T-helper 22 cell (primary cell): ENCODE data around the gene GAD1.

Source experiments
- DNase-seq: peaks from one replicate; pipeline ENCODE4 v3.0.0-alpha.2; 2020; ENCODE audit warnings: low read depth

Gene GAD1

DNA sequence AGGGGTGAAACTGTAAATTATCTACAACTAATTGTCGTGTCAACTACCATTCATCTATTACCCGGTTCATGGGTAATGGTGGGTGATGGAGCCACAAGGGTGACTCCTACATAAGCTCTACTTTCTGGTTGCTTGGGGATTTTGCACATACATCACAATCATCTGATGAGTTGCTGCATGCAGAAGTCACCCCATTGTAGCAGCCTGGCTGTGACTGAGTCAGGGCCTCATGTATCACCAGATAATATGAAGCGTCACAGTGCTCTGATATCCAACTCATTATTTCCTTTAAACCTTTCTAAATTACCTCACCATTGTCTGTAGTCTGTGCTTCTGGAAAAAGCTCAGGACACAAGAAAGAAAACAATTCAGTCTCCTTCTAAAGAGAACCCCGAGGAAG, 79.9 kb downstream of the GAD1 start:
- DNase-seq = no peak

DNA sequence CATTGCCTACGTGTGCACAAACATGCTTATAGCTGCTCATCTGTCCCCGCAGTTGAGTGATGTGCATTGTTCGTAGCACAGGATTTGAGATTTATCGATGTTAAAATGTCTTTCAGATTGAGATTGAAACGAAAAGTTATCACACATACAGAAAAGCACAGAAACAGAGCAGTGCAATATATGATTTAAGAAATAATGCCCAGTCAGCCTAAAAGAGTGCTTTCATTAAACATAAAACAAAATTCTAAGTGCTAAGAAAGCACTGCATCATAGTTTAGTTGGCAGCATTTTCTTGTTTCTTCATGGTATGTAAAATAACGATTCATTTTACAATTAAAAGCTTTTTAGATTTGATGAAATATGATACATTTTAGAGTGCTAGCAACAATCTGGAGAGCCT, 80.4 kb downstream of the GAD1 start:
- no peak for DNase-seq

DNA sequence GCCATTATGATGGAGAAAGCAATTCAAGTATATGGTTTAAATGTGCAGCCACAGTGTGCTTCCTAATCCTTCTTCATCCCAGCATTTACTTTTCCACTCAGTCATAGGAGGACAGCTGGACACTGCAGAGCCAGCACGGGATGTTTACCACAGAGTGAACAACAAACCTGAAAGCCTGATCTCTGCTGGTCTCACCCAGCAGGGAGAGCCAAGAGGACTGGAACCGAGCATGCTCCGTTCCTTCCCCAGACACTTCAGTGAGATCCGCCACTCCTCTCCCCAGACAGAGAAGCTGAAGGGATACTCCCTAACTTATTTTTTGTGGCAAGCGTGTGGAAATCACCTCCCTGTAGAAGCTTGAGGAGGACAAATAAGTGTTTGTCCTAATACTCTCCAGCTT, 89.2 kb downstream of the GAD1 start:
- no peak for DNase-seq
